ENCODE data around the gene SMAP2.

SMAP2 gene

DNA sequence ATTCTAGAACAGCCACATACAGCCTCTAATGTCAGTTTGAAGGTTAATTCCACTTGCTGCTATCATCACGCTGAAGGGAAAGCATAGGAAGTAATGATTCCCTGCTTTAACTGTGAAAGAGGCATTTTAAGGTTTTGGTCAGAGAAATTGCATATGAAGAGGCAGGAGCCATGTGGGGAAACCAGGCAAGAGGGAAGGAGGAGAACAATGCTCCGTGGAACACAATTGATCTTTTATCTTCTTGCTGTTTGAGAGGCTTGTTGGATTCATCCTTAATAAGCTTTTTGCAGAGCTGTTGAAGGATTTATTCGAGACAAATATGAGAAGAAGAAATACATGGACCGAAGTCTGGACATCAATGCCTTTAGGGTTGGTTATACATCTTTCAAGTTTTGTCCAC lies 35.9 kb downstream of the SMAP2 start:
- Histone ChIP-seq H3K36me3 (ENCODE audit: insufficient read depth, low read length) (no peaks in the 10 kb centered on the region), H3K9ac (ENCODE audit: low read depth, low read length) (no peak overlapping the region)

DNA sequence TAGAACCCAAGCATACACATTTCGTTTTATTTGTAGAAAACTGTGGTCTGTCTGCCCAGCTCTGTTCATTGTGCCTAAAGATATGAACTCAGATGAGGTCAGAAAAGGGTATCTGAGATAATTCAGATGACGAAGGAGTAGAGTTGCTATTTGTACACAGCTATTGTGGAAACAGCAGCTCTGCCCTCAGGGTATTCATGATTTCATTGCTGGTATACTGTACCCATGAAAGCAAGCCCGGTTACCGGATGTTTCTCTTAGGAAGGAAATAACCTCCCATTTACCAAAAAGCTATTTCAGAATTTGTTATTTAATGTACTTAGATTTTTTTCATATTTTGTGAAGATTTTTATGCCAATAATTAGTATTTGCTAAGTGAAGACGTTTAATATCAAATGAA lies 37.8 kb downstream of the SMAP2 start:
- Histone ChIP-seq H3K9me3 (ENCODE audit: control insufficient read depth, insufficient read depth, low read length) (no peaks in the 10 kb centered on the region), H3K4me1 (ENCODE audit: insufficient read depth, low read length) (peaks cover 8% of the 10 kb centered on the region; the same call in 1 of the 2 replicates), H3K9ac (ENCODE audit: low read depth, low read length) (no peak overlapping the region), H3K36me3 (ENCODE audit: insufficient read depth, low read length) (no peaks in the 10 kb centered on the region)

More for the DNA sequence above, 35.9 kb downstream of the SMAP2 start:
- H3K4me1 ChIP-seq (ENCODE audit: insufficient read depth, low read length) = peaks cover 8% of the 10 kb centered on the region; the same call in 1 of the 2 replicates
- H3K9me3 ChIP-seq (ENCODE audit: control insufficient read depth, insufficient read depth, low read length) = no peaks in the 10 kb centered on the region

DNA sequence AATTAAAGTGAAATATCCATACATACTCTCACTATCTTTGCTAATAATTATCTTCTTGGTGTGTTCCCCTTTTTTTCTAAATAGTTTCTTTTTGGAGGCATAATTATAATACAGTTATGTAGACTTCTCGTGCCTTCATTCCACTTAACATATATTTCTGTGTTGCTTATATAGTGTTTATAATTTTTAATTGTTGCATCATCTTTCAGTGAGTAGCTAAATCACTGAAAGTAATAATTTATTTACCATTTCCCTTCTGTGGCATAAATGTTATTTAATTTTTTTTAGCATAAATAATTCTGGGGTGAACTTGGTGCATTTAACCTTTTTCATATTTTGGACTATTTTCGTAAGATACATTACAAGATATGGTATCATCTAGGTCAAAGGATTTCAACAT lies 38.3 kb downstream of the SMAP2 start:
- no peak overlapping the region for H3K9ac ChIP-seq (ENCODE audit: low read depth, low read length)
- peaks cover 8% of the 10 kb centered on the region; the same call in 1 of the 2 replicates for H3K4me1 ChIP-seq (ENCODE audit: insufficient read depth, low read length)
- no peaks in the 10 kb centered on the region for H3K9me3 ChIP-seq (ENCODE audit: control insufficient read depth, insufficient read depth, low read length)
- no peaks in the 10 kb centered on the region for H3K36me3 ChIP-seq (ENCODE audit: insufficient read depth, low read length)

DNA sequence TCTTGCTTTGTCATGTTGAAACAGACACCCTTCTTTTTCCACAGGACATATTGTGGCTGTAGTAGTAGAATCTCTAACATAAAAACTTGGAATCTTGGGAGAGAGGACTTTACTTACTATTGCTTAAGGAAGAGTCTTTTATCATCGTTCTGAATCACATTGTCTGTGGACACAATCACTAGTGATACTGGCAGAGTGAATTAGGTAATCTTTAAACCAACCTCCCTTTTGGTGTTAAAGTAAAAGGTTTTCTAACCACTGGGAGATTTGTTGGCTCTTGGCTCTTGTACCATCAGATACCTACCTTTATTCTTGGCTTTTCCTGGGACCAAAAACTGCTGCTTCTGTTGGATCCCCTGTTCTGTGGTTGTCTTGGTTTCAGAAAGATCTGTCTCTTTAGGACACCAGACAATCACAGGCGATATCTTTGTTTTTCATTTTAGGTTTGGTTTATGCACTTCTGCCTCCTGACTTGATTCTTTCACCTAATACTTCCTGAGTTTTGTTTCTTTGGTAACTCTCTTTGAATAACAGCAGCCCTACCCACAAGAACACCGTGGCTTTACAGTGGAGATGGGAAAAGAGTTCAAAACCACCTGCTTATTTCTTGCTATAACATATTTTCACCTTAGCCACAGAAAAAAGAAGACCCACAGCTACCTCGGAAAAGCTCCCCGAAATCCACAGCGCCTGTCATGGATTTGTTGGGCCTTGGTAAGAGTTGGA lies 40.2 kb downstream of the SMAP2 start:
- no peaks in the 10 kb centered on the region for H3K36me3 ChIP-seq (ENCODE audit: insufficient read depth, low read length)

DNA sequence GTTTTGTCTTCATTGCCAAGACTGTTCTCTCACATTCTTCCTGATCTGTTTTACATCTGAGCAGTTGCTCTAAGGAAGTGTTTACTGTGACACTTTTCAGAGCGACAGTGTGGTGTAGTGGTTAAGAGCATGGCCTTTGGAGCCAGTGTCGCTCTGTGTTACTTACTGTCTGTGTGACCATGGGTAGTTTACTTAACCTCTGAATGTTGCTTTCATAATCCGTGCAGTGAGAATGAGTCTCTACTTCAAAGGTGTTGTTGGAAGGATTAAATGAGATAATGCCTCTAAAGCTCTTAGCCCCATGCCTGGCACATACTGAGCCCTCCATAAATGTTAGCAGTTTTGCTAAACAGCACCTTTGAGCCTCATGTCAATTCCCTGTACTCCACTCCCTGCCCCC lies 40.8 kb downstream of the SMAP2 start:
- H3K9me3 ChIP-seq (ENCODE audit: control insufficient read depth, insufficient read depth, low read length) = no peaks in the 10 kb centered on the region
- 0 out of 2 replicates have a peak, but pooled peaks cover under 1% of the 10 kb centered on the region for H3K4me1 ChIP-seq (ENCODE audit: insufficient read depth, low read length)
- H3K9ac ChIP-seq (ENCODE audit: low read depth, low read length) = no peak overlapping the region
- H3K36me3 ChIP-seq (ENCODE audit: insufficient read depth, low read length) = no peaks in the 10 kb centered on the region

More for the DNA sequence above, 40.2 kb downstream of the SMAP2 start:
- H3K4me1 ChIP-seq (ENCODE audit: insufficient read depth, low read length) = peaks cover 7% of the 10 kb centered on the region; the same call in 1 of the 2 replicates
- no peak overlapping the region for H3K9ac ChIP-seq (ENCODE audit: low read depth, low read length)
- H3K9me3 ChIP-seq (ENCODE audit: control insufficient read depth, insufficient read depth, low read length) = no peaks in the 10 kb centered on the region

DNA sequence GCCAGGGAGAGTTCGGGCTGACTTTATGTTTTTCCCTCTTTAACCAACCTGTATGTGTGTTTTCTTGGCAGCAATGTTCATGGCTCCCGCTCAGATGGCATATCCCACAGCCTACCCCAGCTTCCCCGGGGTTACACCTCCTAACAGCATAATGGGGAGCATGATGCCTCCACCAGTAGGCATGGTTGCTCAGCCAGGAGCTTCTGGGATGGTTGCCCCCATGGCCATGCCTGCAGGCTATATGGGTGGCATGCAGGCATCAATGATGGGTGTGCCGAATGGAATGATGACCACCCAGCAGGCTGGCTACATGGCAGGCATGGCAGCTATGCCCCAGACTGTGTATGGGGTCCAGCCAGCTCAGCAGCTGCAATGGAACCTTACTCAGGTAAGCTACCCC lies 43.2 kb downstream of the SMAP2 start:
- no peaks in the 10 kb centered on the region for H3K9me3 ChIP-seq (ENCODE audit: control insufficient read depth, insufficient read depth, low read length)
- no peaks in the 10 kb centered on the region for H3K36me3 ChIP-seq (ENCODE audit: insufficient read depth, low read length)
- H3K9ac ChIP-seq (ENCODE audit: low read depth, low read length) = no peak overlapping the region
- no peaks in the 10 kb centered on the region for H3K4me1 ChIP-seq (ENCODE audit: insufficient read depth, low read length)

DNA sequence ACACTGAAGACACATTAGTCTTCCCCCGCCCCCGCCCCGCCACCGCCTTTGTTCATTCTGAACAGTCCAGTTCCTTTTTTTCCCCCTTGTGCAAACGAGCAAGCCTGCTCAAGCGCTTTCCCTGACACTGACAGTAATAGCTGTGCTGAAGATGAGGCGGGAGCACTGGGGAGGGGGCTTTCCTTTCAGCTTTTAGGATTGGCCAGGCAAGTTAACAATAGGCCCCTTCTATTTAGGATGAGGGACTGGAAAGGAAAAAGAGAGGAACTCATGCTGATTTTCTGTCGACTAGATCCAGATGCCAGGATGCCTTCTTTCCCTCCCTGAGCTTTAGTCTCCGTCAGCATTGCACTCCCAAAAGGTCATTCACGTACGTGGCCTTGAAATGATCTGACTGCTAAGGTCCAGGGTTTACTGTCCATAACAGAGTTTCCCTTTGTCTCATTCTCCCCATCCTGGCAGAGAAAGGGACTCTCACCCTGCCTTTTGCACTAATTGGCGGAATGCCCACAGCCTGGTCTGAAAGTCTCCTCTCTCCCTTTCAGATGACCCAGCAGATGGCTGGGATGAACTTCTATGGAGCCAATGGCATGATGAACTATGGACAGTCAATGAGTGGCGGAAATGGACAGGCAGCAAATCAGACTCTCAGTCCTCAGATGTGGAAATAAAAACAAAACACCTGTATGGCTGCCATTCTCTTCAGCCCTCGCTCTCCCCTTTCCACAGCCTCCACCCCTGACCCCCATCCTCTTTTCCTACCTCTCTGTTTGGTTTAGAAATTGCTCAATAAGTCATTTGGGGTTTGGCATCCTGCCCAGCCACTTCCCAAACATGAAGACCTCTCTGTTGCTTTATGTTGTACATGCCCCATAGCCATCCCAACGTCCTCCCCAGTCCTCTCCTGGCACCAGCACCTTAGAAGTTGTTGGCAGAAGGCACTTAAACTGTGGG lies 48.2 kb downstream of the SMAP2 start:
- no peaks in the 10 kb centered on the region for H3K9me3 ChIP-seq (ENCODE audit: control insufficient read depth, insufficient read depth, low read length)
- no peak overlapping the region for H3K9ac ChIP-seq (ENCODE audit: low read depth, low read length)
- H3K4me1 ChIP-seq (ENCODE audit: insufficient read depth, low read length) = no peaks in the 10 kb centered on the region
- no peaks in the 10 kb centered on the region for H3K36me3 ChIP-seq (ENCODE audit: insufficient read depth, low read length)

DNA sequence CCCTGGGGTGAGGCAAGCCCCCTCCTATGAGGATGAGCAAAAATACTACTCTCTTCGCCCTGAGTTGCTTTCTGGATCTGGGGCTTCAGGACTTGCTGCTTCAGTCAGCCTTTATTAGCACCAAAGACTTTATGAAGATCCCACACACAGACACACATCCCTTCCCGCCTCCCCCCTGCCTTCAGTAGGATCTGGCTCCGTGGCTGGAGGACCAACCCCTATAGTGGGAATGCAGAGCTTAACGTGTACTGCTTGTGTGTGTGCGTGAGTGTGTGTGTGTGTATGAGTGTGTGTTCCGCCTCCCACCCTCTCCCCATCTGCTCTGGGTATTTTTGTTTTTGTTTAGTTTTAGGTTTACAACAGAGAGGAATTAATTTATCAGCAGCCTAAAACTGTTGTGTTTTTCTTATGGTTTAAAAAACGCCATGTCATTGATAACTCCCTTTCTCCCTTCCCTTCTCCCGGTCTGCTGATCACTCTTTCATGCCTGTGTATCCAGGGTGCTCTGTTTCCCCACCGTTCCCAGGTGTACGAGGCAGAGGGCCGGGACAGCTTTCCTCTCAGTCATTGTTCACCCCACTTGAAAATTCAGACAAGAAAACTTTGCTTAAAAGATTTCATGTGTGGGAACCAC lies 49.2 kb downstream of the SMAP2 start:
- H3K36me3 ChIP-seq (ENCODE audit: insufficient read depth, low read length) = no peaks in the 10 kb centered on the region
- H3K9me3 ChIP-seq (ENCODE audit: control insufficient read depth, insufficient read depth, low read length) = no peaks in the 10 kb centered on the region
- H3K9ac ChIP-seq (ENCODE audit: low read depth, low read length) = no peak overlapping the region
- no peaks in the 10 kb centered on the region for H3K4me1 ChIP-seq (ENCODE audit: insufficient read depth, low read length)

DNA sequence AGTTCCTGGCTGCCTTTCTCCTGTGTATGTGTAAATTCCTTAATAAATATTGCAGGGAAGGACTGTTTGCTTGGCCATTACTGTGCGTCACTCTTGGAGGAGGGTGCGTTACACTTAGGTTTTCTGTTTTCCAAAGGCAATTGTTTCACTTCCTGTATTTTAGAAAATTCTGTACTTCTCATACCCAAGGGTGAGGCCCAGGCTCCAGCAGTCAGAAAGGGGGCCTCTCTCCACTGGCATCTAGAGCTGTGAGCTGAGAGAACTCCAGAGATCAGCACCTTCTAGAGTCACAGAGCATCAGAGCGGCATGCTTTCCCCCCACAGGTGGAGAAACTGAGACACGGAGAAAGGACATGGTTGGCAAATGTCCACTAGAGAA lies 49.7 kb downstream of the SMAP2 start:
- H3K4me1 ChIP-seq (ENCODE audit: insufficient read depth, low read length) = no peaks in the 10 kb centered on the region

DNA sequence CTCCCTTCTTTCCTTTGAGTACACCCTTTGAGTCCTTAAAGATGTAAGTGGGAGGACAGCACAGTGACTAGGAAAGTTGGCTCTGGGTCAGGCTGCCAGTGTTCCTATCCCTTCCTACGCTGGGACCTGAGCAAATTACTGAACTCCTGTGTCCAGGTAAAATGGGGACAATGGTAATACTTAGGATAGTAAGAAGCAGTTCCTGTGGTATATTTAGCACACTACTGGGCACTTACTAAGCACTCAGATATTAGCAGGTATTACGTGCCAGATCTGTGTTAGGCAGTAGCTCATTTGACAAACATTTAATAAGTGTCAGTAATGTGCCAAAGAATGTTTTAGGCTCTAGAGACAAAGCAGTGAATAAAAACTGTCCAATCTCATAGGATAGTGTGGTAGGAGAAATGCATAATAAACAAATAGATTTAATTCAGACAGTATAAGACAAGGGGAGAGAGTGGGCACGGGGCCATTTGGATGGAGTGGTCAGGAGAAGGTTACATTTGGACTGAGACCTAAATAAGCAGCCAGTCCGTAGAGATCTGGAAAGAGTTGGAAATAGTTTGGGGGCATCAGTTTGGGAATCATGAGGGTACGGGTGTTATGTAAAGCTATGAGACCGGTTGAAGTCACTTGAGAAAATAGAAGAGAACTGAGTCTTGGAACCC lies 50.6 kb downstream of the SMAP2 start:
- Histone ChIP-seq H3K9ac (ENCODE audit: low read depth, low read length) (no peak overlapping the region), H3K4me1 (ENCODE audit: insufficient read depth, low read length) (no peaks in the 10 kb centered on the region), H3K9me3 (ENCODE audit: control insufficient read depth, insufficient read depth, low read length) (no peaks in the 10 kb centered on the region), H3K36me3 (ENCODE audit: insufficient read depth, low read length) (no peaks in the 10 kb centered on the region)

More for the DNA sequence above, 49.7 kb downstream of the SMAP2 start:
- H3K36me3 ChIP-seq (ENCODE audit: insufficient read depth, low read length) = no peaks in the 10 kb centered on the region
- H3K9me3 ChIP-seq (ENCODE audit: control insufficient read depth, insufficient read depth, low read length) = no peaks in the 10 kb centered on the region
- H3K9ac ChIP-seq (ENCODE audit: low read depth, low read length) = no peak overlapping the region

DNA sequence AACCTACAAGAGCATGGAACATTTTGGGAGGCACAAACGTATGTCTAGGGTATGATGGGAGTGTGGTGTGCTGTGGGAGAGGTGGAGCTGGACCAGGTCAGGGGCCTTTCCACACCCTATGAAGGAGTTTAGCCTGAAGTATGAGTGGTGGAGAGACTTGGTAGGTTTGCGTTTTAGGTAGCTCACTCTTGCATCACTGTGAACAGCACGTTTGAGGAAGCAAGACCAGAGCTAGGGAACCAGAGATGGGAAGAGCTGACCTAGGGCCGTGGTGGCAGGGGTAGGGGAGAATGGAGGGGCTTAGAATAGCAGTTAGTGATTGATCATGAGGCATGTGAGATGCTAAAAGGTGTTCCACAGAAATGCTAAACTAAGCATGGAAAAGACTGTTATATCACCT lies 51.7 kb downstream of the SMAP2 start:
- Histone ChIP-seq H3K9ac (ENCODE audit: low read depth, low read length) (no peak overlapping the region), H3K36me3 (ENCODE audit: insufficient read depth, low read length) (no peaks in the 10 kb centered on the region), H3K9me3 (ENCODE audit: control insufficient read depth, insufficient read depth, low read length) (no peaks in the 10 kb centered on the region), H3K4me1 (ENCODE audit: insufficient read depth, low read length) (no peaks in the 10 kb centered on the region)

DNA sequence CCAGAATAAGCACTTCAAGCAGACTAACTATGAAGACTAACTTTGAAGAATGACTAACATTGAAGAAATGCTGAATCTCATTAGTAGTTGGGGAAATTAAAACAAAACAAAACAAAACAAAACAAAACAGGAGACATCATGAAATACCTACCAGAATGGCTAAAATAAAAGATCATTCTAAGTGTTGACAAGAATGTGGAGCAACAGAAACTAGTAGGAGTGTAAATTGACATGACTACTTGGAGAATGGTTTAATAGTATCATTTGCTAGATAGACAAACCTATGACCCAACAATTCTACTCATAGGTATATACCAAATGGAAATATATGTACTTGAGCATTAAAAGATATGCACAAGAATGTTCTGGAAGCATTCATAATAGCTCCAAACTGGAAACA lies 57.9 kb downstream of the SMAP2 start:
- no peak overlapping the region for H3K9ac ChIP-seq (ENCODE audit: low read depth, low read length)
- H3K4me1 ChIP-seq (ENCODE audit: insufficient read depth, low read length) = no peaks in the 10 kb centered on the region
- no peaks in the 10 kb centered on the region for H3K36me3 ChIP-seq (ENCODE audit: insufficient read depth, low read length)
- no peaks in the 10 kb centered on the region for H3K9me3 ChIP-seq (ENCODE audit: control insufficient read depth, insufficient read depth, low read length)

DNA sequence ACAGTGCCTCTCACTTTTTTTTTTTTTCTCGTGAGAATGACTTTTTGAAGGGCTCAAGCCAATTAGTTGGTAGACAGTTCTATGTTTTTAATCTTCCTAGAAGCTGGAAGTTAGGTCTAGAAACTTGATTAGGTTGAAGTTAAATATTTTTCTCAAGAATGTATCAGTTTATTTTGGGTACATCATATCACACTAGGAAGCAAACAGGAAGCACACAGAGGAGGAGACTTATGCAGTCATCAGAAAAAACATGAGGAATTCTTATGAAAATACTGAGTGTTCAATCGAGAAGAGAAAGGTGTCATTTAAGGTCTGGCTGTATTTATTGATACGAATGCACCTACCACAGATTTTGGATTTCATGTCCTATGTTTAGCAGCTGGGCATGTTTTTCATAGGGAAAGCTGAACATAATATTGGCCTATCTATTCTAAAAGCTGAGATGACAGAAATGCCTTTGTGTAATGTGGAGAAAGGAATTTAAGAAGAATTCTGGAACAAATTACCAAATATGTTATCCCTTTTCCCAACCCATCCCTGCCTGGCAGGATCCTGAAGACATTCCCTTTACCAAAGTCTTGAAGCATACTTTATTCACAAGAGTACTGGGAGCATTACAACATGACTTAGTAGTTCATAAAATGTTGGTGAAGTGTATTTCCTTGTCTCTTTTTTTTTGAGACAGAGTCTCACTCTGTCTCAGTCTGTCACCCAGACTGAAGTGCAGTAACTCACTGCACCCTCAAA lies 59.3 kb downstream of the SMAP2 start:
- no peaks in the 10 kb centered on the region for H3K9me3 ChIP-seq (ENCODE audit: control insufficient read depth, insufficient read depth, low read length)
- H3K9ac ChIP-seq (ENCODE audit: low read depth, low read length) = no peak overlapping the region
- no peaks in the 10 kb centered on the region for H3K4me1 ChIP-seq (ENCODE audit: insufficient read depth, low read length)
- no peaks in the 10 kb centered on the region for H3K36me3 ChIP-seq (ENCODE audit: insufficient read depth, low read length)
